SKM-1 (cell line): Measurements from ENCODE around the gene IDUA.

Experiments used
- DNase-seq: peaks from one replicate; lab custom pipeline; 2025; ENCODE audit not compliant: unreplicated experiment; lab: John Stamatoyannopoulos, UW

Gene IDUA

GRCh38 chr4:1013225-1014073 is 26.6 kb downstream of the IDUA start:
- DNase-seq: no peak

GRCh38 chr4:1014291-1015167 is 27.7 kb downstream of the IDUA start:
- no peak for DNase-seq

GRCh38 chr4:1015179-1015578 is 28.3 kb downstream of the IDUA start:
- no peak for DNase-seq

- DNase-seq: no peak
Measured at GRCh38 chr4:1015746-1016145, 28.9 kb downstream of the IDUA start.

- no peak for DNase-seq
Measured at GRCh38 chr4:1017211-1017610, 30.4 kb downstream of the IDUA start.

GRCh38 chr4:1017706-1018105 is 30.9 kb downstream of the IDUA start:
- no peak for DNase-seq

- DNase-seq: no peak
Measured at GRCh38 chr4:1018147-1019020, 31.5 kb downstream of the IDUA start.

- DNase-seq: no peak
Measured at GRCh38 chr4:1019320-1019719, 32.5 kb downstream of the IDUA start.

GRCh38 chr4:1019729-1020470 is 33.1 kb downstream of the IDUA start:
- no peak for DNase-seq

GRCh38 chr4:1021386-1022050 is 34.7 kb downstream of the IDUA start:
- DNase-seq: no peak

GRCh38 chr4:1022051-1022738 is 35.4 kb downstream of the IDUA start:
- no peak for DNase-seq

- DNase-seq: no peak
Measured at GRCh38 chr4:1022739-1023066, 35.9 kb downstream of the IDUA start.

- no peak for DNase-seq
Measured at GRCh38 chr4:1023075-1023640, 36.3 kb downstream of the IDUA start.

- DNase-seq: no peak
Measured at GRCh38 chr4:1023895-1024740, 37.3 kb downstream of the IDUA start.

- no peak for DNase-seq
Measured at GRCh38 chr4:1024882-1025545, 38.2 kb downstream of the IDUA start.

- DNase-seq: no peak
Measured at GRCh38 chr4:1026115-1026514, 39.3 kb downstream of the IDUA start.

GRCh38 chr4:1027219-1027914 is 40.5 kb downstream of the IDUA start:
- no peak for DNase-seq
